ENCODE results near the gene SFMBT2. TPM values are rescaled to one million over a fixed set of nuclear protein-coding genes. Genes with fewer than 3 reads are reported as not detected.

Gene SFMBT2
- polyA plus RNA-seq, 1 experiment: 0.06 TPM

- no peak overlapping the region; the same call in 1 of the 2 replicates for H3K4me3 ChIP-seq (ENCODE audit: low read depth, low read length)
- POLR2A ChIA-PET: no interaction called here
- peaks cover 32% of the 10 kb centered on the region for H3K27me3 ChIP-seq (ENCODE audit: control insufficient read depth, insufficient read depth, low read length)
- CTCF ChIA-PET: no interaction called here
- no peak for TF ChIP-seq CTCF (IDR thresholded peaks at IDR 0.05; ENCODE audit: insufficient read depth, low read depth, low read length)
- H3K36me3 ChIP-seq (ENCODE audit: control insufficient read depth, insufficient read depth, low read length): no peaks in the 10 kb centered on the region
- DNase-seq (ENCODE audit: low read depth): no peak
These were observed 3.2 kb downstream of the SFMBT2 start for GRCh38 chr10:7407368-7408290.

GRCh38 chr10:7406712-7407333 lies 4.0 kb downstream of the SFMBT2 start:
- H3K4me3 ChIP-seq (ENCODE audit: low read depth, low read length): no peak overlapping the region
- H3K36me3 ChIP-seq (ENCODE audit: control insufficient read depth, insufficient read depth, low read length): no peaks in the 10 kb centered on the region
- CTCF ChIA-PET: no interaction called here
- POLR2A ChIA-PET: no interaction called here
- DNase-seq (ENCODE audit: low read depth): no peak
- H3K27me3 ChIP-seq (ENCODE audit: control insufficient read depth, insufficient read depth, low read length): peaks cover 25% of the 10 kb centered on the region
- TF ChIP-seq CTCF (IDR thresholded peaks at IDR 0.05; ENCODE audit: insufficient read depth, low read depth, low read length): no peak

- ChIA-PET CTCF (no interaction called here), POLR2A (no interaction called here)
- H3K27me3 ChIP-seq (ENCODE audit: control insufficient read depth, insufficient read depth, low read length): peaks cover 21% of the 10 kb centered on the region
- no peak for TF ChIP-seq CTCF (IDR thresholded peaks at IDR 0.05; ENCODE audit: insufficient read depth, low read depth, low read length)
- no peak for DNase-seq (ENCODE audit: low read depth)
- H3K36me3 ChIP-seq (ENCODE audit: control insufficient read depth, insufficient read depth, low read length): no peaks in the 10 kb centered on the region
- H3K4me3 ChIP-seq (ENCODE audit: low read depth, low read length): no peak overlapping the region
These were observed 5.2 kb downstream of the SFMBT2 start for GRCh38 chr10:7405637-7406036.

GRCh38 chr10:7403620-7404019 lies 7.2 kb downstream of the SFMBT2 start:
- no peak for DNase-seq (ENCODE audit: low read depth)
- CTCF ChIA-PET: interaction anchor here (0.8 kb wide), 1 partner anchor 11 kb away, joined by 3 read pairs; no protein-coding TSS in a partner anchor
- TF ChIP-seq CTCF (IDR thresholded peaks at IDR 0.05; ENCODE audit: insufficient read depth, low read depth, low read length): no peak
- H3K4me3 ChIP-seq (ENCODE audit: low read depth, low read length): no peak overlapping the region
- H3K36me3 ChIP-seq (ENCODE audit: control insufficient read depth, insufficient read depth, low read length): no peaks in the 10 kb centered on the region
- POLR2A ChIA-PET: no interaction called here
- peaks cover 7% of the 10 kb centered on the region for H3K27me3 ChIP-seq (ENCODE audit: control insufficient read depth, insufficient read depth, low read length)

- DNase-seq (ENCODE audit: low read depth): no peak
- Histone ChIP-seq H3K4me3 (ENCODE audit: low read depth, low read length) (no peak overlapping the region), H3K27me3 (ENCODE audit: control insufficient read depth, insufficient read depth, low read length) (no peaks in the 10 kb centered on the region), H3K36me3 (ENCODE audit: control insufficient read depth, insufficient read depth, low read length) (no peaks in the 10 kb centered on the region)
- POLR2A ChIA-PET: no interaction called here
- TF ChIP-seq CTCF (IDR thresholded peaks at IDR 0.05; ENCODE audit: insufficient read depth, low read depth, low read length): no peak
- CTCF ChIA-PET: no interaction called here
These were observed 9.1 kb downstream of the SFMBT2 start for GRCh38 chr10:7401782-7402181.
